ENCODE measurements around the gene CCDC197.

The CCDC197 gene

GRCh38 chr14:93986955-93987354, 10.1 kb upstream of the CCDC197 start:
- H2AFZ ChIP-seq (ENCODE audit: low read length): no peak overlapping the region

GRCh38 chr14:93987376-93987775, 9.7 kb upstream of the CCDC197 start:
- H3K27ac ChIP-seq (ENCODE audit: low read length): no peak overlapping the region
- no peak for DNase-seq
- no peak overlapping the region for H3K9ac ChIP-seq (ENCODE audit: low read length)
- H3K36me3 ChIP-seq (replicated peaks; ENCODE audit: insufficient read depth, low read length): no peaks in the 10 kb centered on the region
- H3F3A ChIP-seq (ENCODE audit: insufficient read depth, low read length): no peaks in the 10 kb centered on the region
- no peaks in the 10 kb centered on the region for H3K27me3 ChIP-seq (replicated peaks; ENCODE audit: insufficient read depth, low read length)
- TF ChIP-seq EZH2phosphoT487 (IDR thresholded peaks at IDR 0.05; ENCODE audit: low read length): no peak
- no peak for TF ChIP-seq CTCF (IDR thresholded peaks at IDR 0.05; ENCODE audit: low read length)
- no peak for TF ChIP-seq EZH2 (optimal IDR thresholded peaks at IDR 0.05; ENCODE audit: low read depth, low read length)
- no peaks in the 10 kb centered on the region for H3K9me3 ChIP-seq (replicated peaks; ENCODE audit: insufficient read depth, low read length)
- H4K20me1 ChIP-seq (ENCODE audit: insufficient read depth, low read length): no peaks in the 10 kb centered on the region
- no peaks in the 10 kb centered on the region for H3K79me2 ChIP-seq (ENCODE audit: low read length)
- no peak overlapping the region for H2AFZ ChIP-seq (ENCODE audit: low read length)
- H3K9me2 ChIP-seq (replicated peaks; ENCODE audit: insufficient read depth, low read length): no peaks in the 10 kb centered on the region
- no peak overlapping the region for H3K4me3 ChIP-seq (ENCODE audit: low read length)
- no peaks in the 10 kb centered on the region for H3K4me1 ChIP-seq (ENCODE audit: low read length)
- no peak overlapping the region for H3K4me2 ChIP-seq (ENCODE audit: low read depth, low read length)

More at GRCh38 chr14:93986955-93987354, 10.1 kb upstream of the CCDC197 start:
- H3K9me3 ChIP-seq (replicated peaks; ENCODE audit: insufficient read depth, low read length): no peaks in the 10 kb centered on the region
- no peaks in the 10 kb centered on the region for H3F3A ChIP-seq (ENCODE audit: insufficient read depth, low read length)
- H4K20me1 ChIP-seq (ENCODE audit: insufficient read depth, low read length): no peaks in the 10 kb centered on the region
- no peak overlapping the region for H3K9ac ChIP-seq (ENCODE audit: low read length)
- H3K79me2 ChIP-seq (ENCODE audit: low read length): no peaks in the 10 kb centered on the region
- H3K27ac ChIP-seq (ENCODE audit: low read length): no peak overlapping the region
- H3K4me1 ChIP-seq (ENCODE audit: low read length): no peaks in the 10 kb centered on the region
- no peak overlapping the region for H3K4me3 ChIP-seq (ENCODE audit: low read length)
- DNase-seq: no peak
- no peaks in the 10 kb centered on the region for H3K36me3 ChIP-seq (replicated peaks; ENCODE audit: insufficient read depth, low read length)
- no peaks in the 10 kb centered on the region for H3K27me3 ChIP-seq (replicated peaks; ENCODE audit: insufficient read depth, low read length)
- TF ChIP-seq EZH2phosphoT487 (IDR thresholded peaks at IDR 0.05; ENCODE audit: low read length) (no peak), EZH2 (optimal IDR thresholded peaks at IDR 0.05; ENCODE audit: low read depth, low read length) (no peak), CTCF (IDR thresholded peaks at IDR 0.05; ENCODE audit: low read length) (no peak)
- no peaks in the 10 kb centered on the region for H3K9me2 ChIP-seq (replicated peaks; ENCODE audit: insufficient read depth, low read length)
- H3K4me2 ChIP-seq (ENCODE audit: low read depth, low read length): no peak overlapping the region

GRCh38 chr14:93987815-93988476, 9.2 kb upstream of the CCDC197 start:
- H3K4me3 ChIP-seq (ENCODE audit: low read length): no peak overlapping the region
- H4K20me1 ChIP-seq (ENCODE audit: insufficient read depth, low read length): no peaks in the 10 kb centered on the region
- no peaks in the 10 kb centered on the region for H3K36me3 ChIP-seq (replicated peaks; ENCODE audit: insufficient read depth, low read length)
- no peaks in the 10 kb centered on the region for H3K4me1 ChIP-seq (ENCODE audit: low read length)
- H3F3A ChIP-seq (ENCODE audit: insufficient read depth, low read length): no peaks in the 10 kb centered on the region
- no peak overlapping the region for H3K4me2 ChIP-seq (ENCODE audit: low read depth, low read length)
- H3K9me3 ChIP-seq (replicated peaks; ENCODE audit: insufficient read depth, low read length): no peaks in the 10 kb centered on the region
- H3K9ac ChIP-seq (ENCODE audit: low read length): no peak overlapping the region
- DNase-seq: no peak
- no peaks in the 10 kb centered on the region for H3K27me3 ChIP-seq (replicated peaks; ENCODE audit: insufficient read depth, low read length)
- H3K79me2 ChIP-seq (ENCODE audit: low read length): no peaks in the 10 kb centered on the region
- no peak overlapping the region for H2AFZ ChIP-seq (ENCODE audit: low read length)
- no peaks in the 10 kb centered on the region for H3K9me2 ChIP-seq (replicated peaks; ENCODE audit: insufficient read depth, low read length)
- no peak overlapping the region for H3K27ac ChIP-seq (ENCODE audit: low read length)
- TF ChIP-seq EZH2phosphoT487 (IDR thresholded peaks at IDR 0.05; ENCODE audit: low read length) (no peak), CTCF (IDR thresholded peaks at IDR 0.05; ENCODE audit: low read length) (no peak), EZH2 (optimal IDR thresholded peaks at IDR 0.05; ENCODE audit: low read depth, low read length) (no peak)
